GM21447 (cell line): ENCODE data around the gene DPP6.
"Not testable (repeated sequence)": the region's sequence is repeated elsewhere in the genome, so short reads cannot be mapped to it uniquely, and the experiment has no call there.

Experiments used
- ATAC-seq: cut with Tn5 transposase; IDR thresholded peaks from one replicate; pipeline ENCODE4 v1.9.1; 2021; ENCODE audit not compliant: unreplicated experiment

The DPP6 gene

GRCh38 chr7:154051643-154052529, at the start of gene DPP6:
Gene DPP6, plus strand, starts transcription at chr7:154052398.
- ATAC-seq = not testable (repeated sequence)

- ATAC-seq = not testable (repeated sequence)
Measured at GRCh38 chr7:154009423-154009911, 42.7 kb upstream of the DPP6 start.

- ATAC-seq = not testable (repeated sequence)
Measured at GRCh38 chr7:154010726-154011568, 41.3 kb upstream of the DPP6 start.

- ATAC-seq = not testable (repeated sequence)
Measured at GRCh38 chr7:154012800-154013199, 39.4 kb upstream of the DPP6 start.

- not testable (repeated sequence) for ATAC-seq
Measured at GRCh38 chr7:154015636-154016035, 36.6 kb upstream of the DPP6 start.

- not testable (repeated sequence) for ATAC-seq
Measured at GRCh38 chr7:154018354-154018753, 33.8 kb upstream of the DPP6 start.

GRCh38 chr7:154027805-154028204, 24.4 kb upstream of the DPP6 start:
- ATAC-seq = not testable (repeated sequence)

GRCh38 chr7:154030476-154031080, 21.6 kb upstream of the DPP6 start:
- ATAC-seq = not testable (repeated sequence)

- ATAC-seq = not testable (repeated sequence)
Measured at GRCh38 chr7:154039466-154040165, 12.6 kb upstream of the DPP6 start.

- not testable (repeated sequence) for ATAC-seq
Measured at GRCh38 chr7:154050394-154050793, 1.8 kb upstream of the DPP6 start.

- not testable (repeated sequence) for ATAC-seq
Measured at GRCh38 chr7:154051006-154051642, 1.1 kb upstream of the DPP6 start.

GRCh38 chr7:154052530-154053252, 493 bp downstream of the DPP6 start:
- not testable (repeated sequence) for ATAC-seq

- ATAC-seq = not testable (repeated sequence)
Measured at GRCh38 chr7:154053466-154054312, 1.5 kb downstream of the DPP6 start.

GRCh38 chr7:154054664-154055063, 2.5 kb downstream of the DPP6 start:
- not testable (repeated sequence) for ATAC-seq

GRCh38 chr7:154055491-154056106, 3.4 kb downstream of the DPP6 start:
- ATAC-seq = not testable (repeated sequence)

GRCh38 chr7:154058783-154059182, 6.6 kb downstream of the DPP6 start:
- ATAC-seq = not testable (repeated sequence)

GRCh38 chr7:154060551-154060950, 8.4 kb downstream of the DPP6 start:
- ATAC-seq = not testable (repeated sequence)

- ATAC-seq = not testable (repeated sequence)
Measured at GRCh38 chr7:154071833-154072232, 19.6 kb downstream of the DPP6 start.
